AG04449 (cell line): ENCODE data around the gene TTLL5.

Source experiments
- CTCF ChIA-PET: fragments of 350-600 bp; formaldehyde crosslinking; extraction: SDS; loops from one replicate; lab custom pipeline; 2021; ENCODE audit warnings: antibody characterized with exemption; lab: Yijun Ruan, JAX
- POLR2A ChIA-PET: fragments of 400-600, 350-600 bp; formaldehyde crosslinking; extraction: SDS; loops from one replicate; lab custom pipeline; 2020; ENCODE audit warnings: antibody characterized with exemption, inconsistent platforms; lab: Yijun Ruan, JAX
- DNase-seq: peaks from one replicate; pipeline ENCODE4 v3.0.0-alpha.2; 2010; ENCODE audit warnings: low read depth, low spot score
- H3K4me3 ChIP-seq: 2 replicates; pipeline ENCODE4 v1.5.1; 2011; ENCODE audit warnings: low read depth, mild to moderate bottlenecking, control low read depth, low read length
- CTCF ChIP-seq: IDR thresholded peaks from one replicate; pipeline ENCODE4 v1.5.1; 2011; ENCODE audit warnings: mild to moderate bottlenecking, moderate library complexity, low read length, control low read depth, inconsistent platforms; ENCODE audit not compliant: insufficient read depth; ENCODE audit errors: missing control alignments

TTLL5 gene

GRCh38 chr14:75660238-75660629, 812 bp upstream of the TTLL5 start:
- peak overlapping the region; percentile 98 for H3K4me3 ChIP-seq
- CTCF ChIA-PET: interaction anchor here (1.0 to 17.3 kb wide), 8 partner anchors 8 to 324 kb away, joined by 3 to 896 read pairs (median 6); partner anchors contain the start of gene FLVCR2
- no peak for DNase-seq
- POLR2A ChIA-PET: interaction anchor here (1.7 kb wide), 1 partner anchor 24 kb away, joined by 4 read pairs; no protein-coding TSS in a partner anchor
- TF ChIP-seq CTCF: no peak

- TF ChIP-seq CTCF: no peak
- peak overlapping the region; percentile 98 for H3K4me3 ChIP-seq
- ChIA-PET POLR2A (interaction anchor here (1.7 kb wide), 1 partner anchor 25 kb away, joined by 4 read pairs; no protein-coding TSS in a partner anchor), CTCF (interaction anchor here (1.5 to 17.3 kb wide), 3 partner anchors 10 to 172 kb away, joined by 4 to 896 read pairs (median 14); partner anchors contain the start of gene FLVCR2)
- DNase-seq: no peak
Measured at GRCh38 chr14:75661499-75661814, 411 bp downstream of the TTLL5 start.

GRCh38 chr14:75662966-75663365, 1.9 kb downstream of the TTLL5 start:
- POLR2A ChIA-PET: no interaction called here
- DNase-seq: no peak
- CTCF ChIA-PET: interaction anchor here (1.8 to 2.8 kb wide), 2 partner anchors 8 to 86 kb away, joined by 9 to 18 read pairs; no protein-coding TSS in a partner anchor
- no peak overlapping the region for H3K4me3 ChIP-seq
- TF ChIP-seq CTCF: no peak

GRCh38 chr14:75667099-75667765, 6.2 kb downstream of the TTLL5 start:
- DNase-seq: no peak
- ChIA-PET CTCF (interaction anchor here (1.3 to 2.1 kb wide), 4 partner anchors 10 to 90 kb away, joined by 6 to 10 read pairs (median 8); no protein-coding TSS in a partner anchor), POLR2A (no interaction called here)
- no peak for TF ChIP-seq CTCF
- H3K4me3 ChIP-seq: no peak overlapping the region

GRCh38 chr14:75672605-75673192, 11.7 kb downstream of the TTLL5 start:
- no peak for DNase-seq
- H3K4me3 ChIP-seq: no peak overlapping the region
- ChIA-PET CTCF (interaction anchor here (0.8 to 2.1 kb wide), 2 partner anchors 18 to 37 kb away, joined by 3 to 7 read pairs; no protein-coding TSS in a partner anchor), POLR2A (no interaction called here)
- no peak for TF ChIP-seq CTCF

GRCh38 chr14:75673345-75674035, 12.4 kb downstream of the TTLL5 start:
- no peak for TF ChIP-seq CTCF
- DNase-seq: no peak
- CTCF ChIA-PET: interaction anchor here (0.8 to 2.1 kb wide), 2 partner anchors 19 to 36 kb away, joined by 3 to 7 read pairs; no protein-coding TSS in a partner anchor
- H3K4me3 ChIP-seq: no peak overlapping the region
- POLR2A ChIA-PET: no interaction called here
